Keratinocyte (primary cell): ENCODE data around the gene DLX6. TPM values are rescaled to one million over a fixed set of nuclear protein-coding genes. Genes with fewer than 3 reads are reported as not detected.

Source experiments
- DNase-seq: peaks from one replicate; pipeline ENCODE4 v3.0.0-alpha.2; 2011; ENCODE audit warnings: low read depth, missing footprints, low spot score
- FAIRE-seq: peaks from 2 replicates; lab custom pipeline; 2011; peaks lifted over from hg19 to GRCh38; lab: Jason Lieb, UNC
- H2AFZ ChIP-seq: 2 replicates; pipeline ENCODE4 v1.6.0; 2012; ENCODE audit warnings: low read length, control low read depth, inconsistent platforms; ENCODE audit not compliant: control insufficient read depth
- H3K27ac ChIP-seq: 2 replicates; pipeline ENCODE4 v1.5.1; 2011; ENCODE audit warnings: low read length; ENCODE audit not compliant: control insufficient read depth, insufficient read depth
- H3K27me3 ChIP-seq: 3 replicates; pipeline ENCODE4 v1.6.0; 2011; ENCODE audit warnings: low read length; ENCODE audit not compliant: control insufficient read depth, insufficient read depth; ENCODE audit errors: extremely low read depth
- H3K36me3 ChIP-seq, 2 experiments: 2 replicates in 1 of 2; 3 replicates in 1 of 2; pipeline ENCODE4 v1.5.1; 2011; ENCODE audit warnings: low read length in 2 of 2, mild to moderate bottlenecking in 1 of 2; ENCODE audit not compliant: control insufficient read depth in 2 of 2, insufficient read depth in 2 of 2; ENCODE audit errors: extremely low read depth in 1 of 2
- H3K4me1 ChIP-seq: 3 replicates; pipeline ENCODE4 v1.5.1; 2011; ENCODE audit warnings: low read length; ENCODE audit not compliant: control insufficient read depth, insufficient read depth; ENCODE audit errors: extremely low read depth
- H3K4me2 ChIP-seq: 3 replicates; pipeline ENCODE4 v1.6.0; 2011; ENCODE audit warnings: low read depth, low read length; ENCODE audit not compliant: control insufficient read depth, insufficient read depth; ENCODE audit errors: extremely low read depth
- H3K4me3 ChIP-seq, 3 experiments: fragments of 200-600 bp in 1 of 3; sonication (generic) in 1 of 3; 2 replicates in 2 of 3; 3 replicates in 1 of 3; pipeline ENCODE4 v1.5.1; 2011 to 2016; ENCODE audit warnings: low read length in 3 of 3, mild to moderate bottlenecking in 3 of 3, control low read depth in 2 of 3, inconsistent platforms in 1 of 3, low read depth in 1 of 3, mixed read lengths in 1 of 3, mixed run types in 1 of 3, moderate library complexity in 1 of 3; ENCODE audit not compliant: control insufficient read depth in 2 of 3, insufficient read depth in 2 of 3; ENCODE audit errors: extremely low read depth in 1 of 3
- H3K79me2 ChIP-seq: 2 replicates; pipeline ENCODE4 v1.6.0; 2012; ENCODE audit warnings: low read length; ENCODE audit not compliant: control insufficient read depth, insufficient read depth
- H3K9ac ChIP-seq: 3 replicates; pipeline ENCODE4 v1.6.0; 2011; ENCODE audit warnings: low read length; ENCODE audit not compliant: control insufficient read depth, insufficient read depth; ENCODE audit errors: extremely low read depth
- H3K9me1 ChIP-seq: 3 replicates; pipeline ENCODE4 v1.6.0; 2011; ENCODE audit warnings: low read length; ENCODE audit not compliant: control insufficient read depth, insufficient read depth; ENCODE audit errors: extremely low read depth
- H3K9me3 ChIP-seq: 2 replicates; pipeline ENCODE4 v1.5.1; 2012; ENCODE audit warnings: low read depth, low read length; ENCODE audit not compliant: control insufficient read depth
- H4K20me1 ChIP-seq: 3 replicates; pipeline ENCODE4 v1.6.0; 2011; ENCODE audit warnings: low read length; ENCODE audit not compliant: control insufficient read depth, insufficient read depth; ENCODE audit errors: extremely low read depth
- CTCF ChIP-seq, 3 experiments: IDR thresholded peaks in 1 of 3; conservative IDR thresholded peaks in 1 of 3; optimal IDR thresholded peaks in 1 of 3; 2 replicates in 2 of 3; 3 replicates in 1 of 3; pipeline versions ENCODE3 to v1.5.1; 2011; ENCODE audit warnings: low read length in 3 of 3, mild to moderate bottlenecking in 3 of 3, moderate library complexity in 2 of 3, control low read depth in 1 of 3, inconsistent platforms in 1 of 3; ENCODE audit not compliant: insufficient read depth in 2 of 3; ENCODE audit errors: extremely low read depth in 1 of 3
- EZH2 ChIP-seq: IDR thresholded peaks from one replicate; pipeline ENCODE4 v1.6.1; 2012; ENCODE audit warnings: inconsistent platforms, mild to moderate bottlenecking, low read length, moderate library complexity
- dilution Hi-C: fragments of 300-500 bp; cut with MboI; formaldehyde crosslinking; loops from one replicate; pipeline ENCODE4 v1.7.0; 2020; ENCODE audit warnings: low sequenced_read_pairs; ENCODE audit not compliant: extremely low pct_ligation_motif_present
- polyA plus RNA-seq, 5 experiments: library from polyadenylated mRNA; depleted of rRNA in 3 of 5; stranded (reverse) in 3 of 5; stranded (forward) in 1 of 5; unstranded in 1 of 5; fragments of >200 nt; gene quantifications; 1 replicate in 1 of 5; 2 replicates in 3 of 5; 3 replicates in 1 of 5; pipeline versions ENCODE4 v1.2.1 to v1.2.3, GENCODE V29; 2011 to 2012; ENCODE audit warnings: missing spikeins in 2 of 5, low read depth in 1 of 5, low replicate concordance in 1 of 5

Gene DLX6
- polyA plus RNA-seq, 1 donor (not counting 4 experiments of a cell fraction or from before 2014, with no cell fraction given) = 0.05 TPM

- H3K9ac ChIP-seq = no peak overlapping the region
- dilution Hi-C loops = no loop called here
- FAIRE-seq (no peak), DNase-seq (no peak)
- H3K27ac ChIP-seq = no peak overlapping the region
- no peaks in the 10 kb centered on the region for H4K20me1 ChIP-seq
- H3K4me3 ChIP-seq = no peak overlapping the region
- no peaks in the 10 kb centered on the region for H3K4me1 ChIP-seq
- no peaks in the 10 kb centered on the region for H3K9me1 ChIP-seq
- TF ChIP-seq CTCF (optimal IDR thresholded peaks at IDR 0.05 in 1 of 3, IDR thresholded peaks at IDR 0.05 in 1 of 3, conservative IDR thresholded peaks at IDR 0.05 in 1 of 3; ENCODE audit: extremely low read depth in 1 of 3, insufficient read depth in 2 of 3, low read length in 3 of 3) = no peak
- no peak for TF ChIP-seq EZH2
- no peak overlapping the region for H3K4me2 ChIP-seq
- no peaks in the 10 kb centered on the region for H3K79me2 ChIP-seq
- no peaks in the 10 kb centered on the region for H3K36me3 ChIP-seq
- H3K27me3 ChIP-seq = peaks cover 69% of the 10 kb centered on the region
- no peak overlapping the region for H2AFZ ChIP-seq
- no peaks in the 10 kb centered on the region for H3K9me3 ChIP-seq
Observed at GRCh38 chr7:97013134-97013844, 7.9 kb downstream of the DLX6 start.

GRCh38 chr7:97013845-97014134 is 8.4 kb downstream of the DLX6 start:
- Histone ChIP-seq H3K79me2 (no peaks in the 10 kb centered on the region), H3K4me2 (no peak overlapping the region), H3K27me3 (peaks cover 72% of the 10 kb centered on the region), H3K4me3 (no peak overlapping the region), H3K4me1 (no peaks in the 10 kb centered on the region), H3K36me3 (no peaks in the 10 kb centered on the region), H4K20me1 (no peaks in the 10 kb centered on the region), H3K27ac (no peak overlapping the region), H3K9me3 (no peaks in the 10 kb centered on the region), H3K9me1 (no peaks in the 10 kb centered on the region), H2AFZ (no peak overlapping the region), H3K9ac (no peak overlapping the region)
- no peak for FAIRE-seq
- dilution Hi-C loops = no loop called here
- DNase-seq = no peak
- no peak for TF ChIP-seq CTCF (optimal IDR thresholded peaks at IDR 0.05 in 1 of 3, IDR thresholded peaks at IDR 0.05 in 1 of 3, conservative IDR thresholded peaks at IDR 0.05 in 1 of 3; ENCODE audit: extremely low read depth in 1 of 3, insufficient read depth in 2 of 3, low read length in 3 of 3)
- no peak for TF ChIP-seq EZH2
